SK-N-MC (cell line): Measurements from ENCODE around the gene CALML3.

Experiments
- DNase-seq: peaks from one replicate; pipeline ENCODE4 v3.0.0-alpha.2; 2011; ENCODE audit warnings: low read depth, low spot score
- H3K27ac ChIP-seq: fragments of 200-600 bp; sonication (generic); 2 replicates; pipeline ENCODE4 v1.5.1; 2016; ENCODE audit warnings: mixed run types
- H3K36me3 ChIP-seq: fragments of 200-600 bp; sonication (generic); 2 replicates; pipeline ENCODE4 v1.6.1; 2017; ENCODE audit warnings: antibody characterized with exemption, low read length, mixed read lengths; ENCODE audit not compliant: insufficient read depth
- H3K4me3 ChIP-seq: fragments of 200-600 bp; sonication (generic); 2 replicates; pipeline ENCODE4 v1.5.1; 2016
- H3K9ac ChIP-seq: fragments of 200-600 bp; sonication (generic); 2 replicates; pipeline ENCODE4 v1.8.0; 2017; ENCODE audit warnings: mixed run types, mixed read lengths; ENCODE audit not compliant: insufficient read length
- H3K9me3 ChIP-seq: fragments of 200-600 bp; sonication (generic); 2 replicates; pipeline ENCODE4 v1.6.1; 2017; ENCODE audit warnings: low read depth, mild to moderate bottlenecking, antibody characterized with exemption, low read length, moderate library complexity, mixed read lengths
- EZH2 ChIP-seq: fragments of 200-600 bp; sonication (generic); IDR thresholded peaks from one replicate; pipeline ENCODE4 v1.6.1; 2017; ENCODE audit warnings: antibody characterized with exemption
- FOXP2 ChIP-seq: optimal IDR thresholded peaks from 2 replicates; pipeline ENCODE3; 2011; ENCODE audit warnings: mild to moderate bottlenecking, moderate library complexity; ENCODE audit not compliant: insufficient read depth; ENCODE audit errors: extremely low read length, control extremely low read depth
- POLR2AphosphoS5 ChIP-seq: IDR thresholded peaks from 2 replicates; pipeline ENCODE4 v1.6.1; 2012; ENCODE audit warnings: mild to moderate bottlenecking, low read depth, low read length, borderline replicate concordance

Gene CALML3

GRCh38 chr10:5568984-5569383 is 44.2 kb downstream of the CALML3 start:
- no peaks in the 10 kb centered on the region for H3K36me3 ChIP-seq
- DNase-seq: no peak
- no peak overlapping the region for H3K27ac ChIP-seq
- no peak overlapping the region for H3K4me3 ChIP-seq
- no peaks in the 10 kb centered on the region for H3K9me3 ChIP-seq
- H3K9ac ChIP-seq: no peak overlapping the region
- TF ChIP-seq POLR2AphosphoS5: no peak
- no peak for TF ChIP-seq FOXP2
- no peak for TF ChIP-seq EZH2

- Histone ChIP-seq H3K36me3 (no peaks in the 10 kb centered on the region), H3K4me3 (no peak overlapping the region), H3K27ac (no peak overlapping the region), H3K9me3 (no peaks in the 10 kb centered on the region), H3K9ac (no peak overlapping the region)
- TF ChIP-seq FOXP2 (no peak), POLR2AphosphoS5 (no peak), EZH2 (no peak)
- DNase-seq: no peak
These were observed 44.8 kb downstream of the CALML3 start for GRCh38 chr10:5569568-5569967.

GRCh38 chr10:5570007-5570655 is 45.4 kb downstream of the CALML3 start:
- H3K9me3 ChIP-seq: no peaks in the 10 kb centered on the region
- no peak for DNase-seq
- no peak overlapping the region for H3K27ac ChIP-seq
- TF ChIP-seq FOXP2: no peak
- TF ChIP-seq POLR2AphosphoS5: no peak
- no peak for TF ChIP-seq EZH2
- H3K9ac ChIP-seq: no peak overlapping the region
- no peaks in the 10 kb centered on the region for H3K36me3 ChIP-seq
- no peak overlapping the region for H3K4me3 ChIP-seq

GRCh38 chr10:5570979-5571810 is 46.4 kb downstream of the CALML3 start:
- no peak overlapping the region for H3K4me3 ChIP-seq
- DNase-seq: no peak
- TF ChIP-seq FOXP2 (no peak), POLR2AphosphoS5 (no peak), EZH2 (no peak)

GRCh38 chr10:5571826-5572225 is 47.1 kb downstream of the CALML3 start:
- TF ChIP-seq FOXP2: no peak
- TF ChIP-seq EZH2: no peak
- no peak for TF ChIP-seq POLR2AphosphoS5
- H3K36me3 ChIP-seq: no peaks in the 10 kb centered on the region
- no peaks in the 10 kb centered on the region for H3K9me3 ChIP-seq
- no peak for DNase-seq
- H3K9ac ChIP-seq: no peak overlapping the region
- H3K4me3 ChIP-seq: no peak overlapping the region
- no peak overlapping the region for H3K27ac ChIP-seq

More at GRCh38 chr10:5570979-5571810, 46.4 kb downstream of the CALML3 start:
- no peak overlapping the region for H3K27ac ChIP-seq
- no peaks in the 10 kb centered on the region for H3K9me3 ChIP-seq
- no peak overlapping the region for H3K9ac ChIP-seq
- no peaks in the 10 kb centered on the region for H3K36me3 ChIP-seq

GRCh38 chr10:5573319-5573950 is 48.7 kb downstream of the CALML3 start:
- TF ChIP-seq EZH2: no peak
- no peak for TF ChIP-seq POLR2AphosphoS5
- TF ChIP-seq FOXP2: no peak
- Histone ChIP-seq H3K27ac (no peak overlapping the region), H3K9ac (no peak overlapping the region), H3K9me3 (no peaks in the 10 kb centered on the region), H3K4me3 (no peak overlapping the region), H3K36me3 (no peaks in the 10 kb centered on the region)
- DNase-seq: no peak

GRCh38 chr10:5573968-5574641 is 49.3 kb downstream of the CALML3 start:
- no peak for TF ChIP-seq EZH2
- TF ChIP-seq POLR2AphosphoS5: no peak
- TF ChIP-seq FOXP2: no peak
- DNase-seq: no peak
- Histone ChIP-seq H3K36me3 (no peaks in the 10 kb centered on the region), H3K4me3 (no peak overlapping the region), H3K27ac (no peak overlapping the region), H3K9ac (no peak overlapping the region), H3K9me3 (no peaks in the 10 kb centered on the region)

GRCh38 chr10:5574642-5575131 is 49.9 kb downstream of the CALML3 start:
- TF ChIP-seq FOXP2 (no peak), POLR2AphosphoS5 (no peak), EZH2 (no peak)
- no peak for DNase-seq
- Histone ChIP-seq H3K27ac (no peak overlapping the region), H3K4me3 (no peak overlapping the region), H3K36me3 (no peaks in the 10 kb centered on the region), H3K9me3 (no peaks in the 10 kb centered on the region), H3K9ac (no peak overlapping the region)
